Measurements from ENCODE around the gene STARD4.

STARD4 gene

DNA sequence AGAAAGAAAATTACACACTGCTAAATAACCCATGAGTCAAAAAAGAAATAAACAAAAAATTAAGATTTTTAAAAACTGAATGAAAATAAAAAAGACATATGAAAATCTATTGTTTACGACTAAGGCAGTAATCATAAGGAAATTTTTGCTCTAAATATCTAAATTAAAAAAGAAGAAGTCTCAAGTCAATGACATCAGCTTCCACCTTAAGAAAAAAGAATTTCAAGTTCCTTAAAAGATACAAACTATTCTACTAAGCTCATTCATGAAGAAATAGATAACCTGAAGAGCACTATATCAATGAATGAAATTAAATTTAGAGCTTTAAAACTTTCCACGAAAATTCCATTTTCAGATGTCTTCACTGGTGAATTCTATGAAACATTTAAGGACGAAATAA is 15.7 kb upstream of the STARD4 start:
- DNase-seq (ENCODE audit: low read depth), result no peak

DNA sequence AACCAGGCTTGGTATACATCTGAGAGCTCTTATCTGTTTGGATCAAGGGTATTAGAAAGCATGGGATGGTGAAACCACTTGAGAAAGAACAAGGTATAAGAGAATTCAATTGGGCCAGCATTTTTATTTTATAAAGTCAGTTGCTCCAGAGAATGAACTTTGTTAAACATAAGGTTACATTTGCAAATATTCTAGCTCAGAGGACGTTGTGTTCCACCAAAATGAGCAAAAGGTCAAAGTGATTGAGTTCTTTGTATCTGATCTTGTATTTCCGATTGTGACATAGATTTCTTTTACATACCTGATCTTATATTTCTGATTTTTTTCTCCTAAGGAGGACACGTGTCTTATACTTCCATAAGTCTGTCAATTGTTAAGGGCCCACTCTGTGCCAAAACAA is 8.6 kb upstream of the STARD4 start:
- no peak for DNase-seq (ENCODE audit: low read depth)

DNA sequence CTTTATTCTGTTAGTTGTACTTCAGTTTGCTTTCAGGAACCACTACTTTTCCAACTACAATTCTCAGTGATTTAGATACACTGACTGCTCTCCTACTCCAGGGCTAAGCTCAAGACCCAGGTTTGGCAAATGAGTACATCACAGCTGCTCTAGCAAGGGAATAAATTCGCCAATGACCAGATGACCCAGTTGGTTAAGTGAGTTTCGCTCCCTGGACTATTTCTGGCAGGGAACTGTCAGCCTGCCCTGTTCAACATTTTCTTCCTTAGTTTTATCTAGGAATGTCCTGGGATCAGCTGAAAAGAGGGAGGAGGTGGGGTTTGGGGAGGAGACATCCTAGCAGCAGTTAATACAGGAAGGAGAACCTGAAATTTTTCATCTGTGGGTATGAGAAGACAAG is 6.4 kb upstream of the STARD4 start:
- DNase-seq (ENCODE audit: low read depth), result no peak

DNA sequence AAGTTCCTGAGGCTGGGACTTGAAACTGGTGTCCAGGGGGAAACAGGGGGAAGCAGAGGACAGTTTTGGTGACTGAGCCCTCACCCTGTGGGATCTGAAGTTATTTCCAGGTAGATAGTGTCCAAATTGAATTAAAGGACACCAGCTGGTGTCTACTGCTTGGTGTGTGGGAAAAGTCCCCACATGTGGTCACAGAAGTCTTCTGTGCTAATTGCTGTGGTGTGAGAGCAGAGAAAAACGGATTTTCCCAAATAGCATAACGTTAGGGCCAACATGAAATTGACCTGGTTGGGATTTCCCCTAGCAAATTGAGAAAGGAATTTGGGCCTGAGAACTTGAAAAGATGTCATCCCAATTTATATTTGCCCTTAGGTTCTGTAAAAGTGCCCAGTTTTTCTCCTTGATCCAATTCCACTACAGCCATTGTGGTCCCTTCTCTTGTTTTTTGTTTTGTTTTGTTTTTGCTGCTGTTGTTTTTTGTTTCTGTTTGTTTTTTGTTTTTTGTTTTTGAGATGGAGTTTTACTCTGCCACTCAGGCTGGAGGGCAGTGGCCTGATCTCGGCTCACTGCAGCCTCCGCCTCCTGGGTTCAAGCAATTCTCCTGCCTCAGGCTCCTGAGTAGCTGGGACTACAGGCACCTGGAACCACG is 5.6 kb upstream of the STARD4 start:
- DNase-seq (ENCODE audit: low read depth), result no peak

DNA sequence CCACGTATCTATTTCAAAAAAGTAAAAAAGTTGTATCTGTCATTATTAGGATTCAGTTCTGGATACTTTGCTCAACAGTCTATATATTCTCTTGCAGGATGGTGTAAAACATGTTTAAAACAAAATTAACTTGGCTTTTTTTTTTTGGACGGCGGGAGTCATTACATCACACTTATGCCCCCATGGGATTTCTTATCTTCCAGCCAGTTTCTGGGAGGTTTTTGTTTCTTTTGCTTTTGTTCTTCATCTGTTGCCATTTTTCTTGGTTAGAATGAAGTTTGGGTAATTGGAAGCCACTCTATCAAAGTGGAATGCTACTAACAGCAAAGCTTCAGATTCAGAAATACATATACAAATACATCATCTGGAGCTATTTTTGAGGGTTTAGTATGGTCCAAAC is 1.8 kb upstream of the STARD4 start:
- DNase-seq (ENCODE audit: low read depth), result no peak

DNA sequence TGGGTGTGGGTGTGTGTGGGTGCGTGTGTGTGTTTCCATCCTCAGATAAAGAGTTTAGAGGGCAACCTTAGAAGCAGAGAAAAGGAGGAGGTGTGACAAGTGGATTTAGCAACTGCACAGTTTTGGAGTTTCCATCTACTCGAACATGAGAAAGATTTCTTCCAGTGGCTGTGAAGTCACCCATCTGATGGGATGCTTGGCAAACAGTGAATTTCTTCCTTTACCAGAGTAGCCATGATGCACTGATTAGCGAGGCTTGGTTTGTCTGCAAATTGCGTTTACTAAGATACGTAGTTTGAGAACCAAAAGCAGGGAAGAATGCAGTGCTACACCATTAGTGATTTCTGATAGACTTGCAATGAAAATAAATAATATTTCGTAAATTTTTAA is 791 bp upstream of the STARD4 start:
- no peak for DNase-seq (ENCODE audit: low read depth)

DNA sequence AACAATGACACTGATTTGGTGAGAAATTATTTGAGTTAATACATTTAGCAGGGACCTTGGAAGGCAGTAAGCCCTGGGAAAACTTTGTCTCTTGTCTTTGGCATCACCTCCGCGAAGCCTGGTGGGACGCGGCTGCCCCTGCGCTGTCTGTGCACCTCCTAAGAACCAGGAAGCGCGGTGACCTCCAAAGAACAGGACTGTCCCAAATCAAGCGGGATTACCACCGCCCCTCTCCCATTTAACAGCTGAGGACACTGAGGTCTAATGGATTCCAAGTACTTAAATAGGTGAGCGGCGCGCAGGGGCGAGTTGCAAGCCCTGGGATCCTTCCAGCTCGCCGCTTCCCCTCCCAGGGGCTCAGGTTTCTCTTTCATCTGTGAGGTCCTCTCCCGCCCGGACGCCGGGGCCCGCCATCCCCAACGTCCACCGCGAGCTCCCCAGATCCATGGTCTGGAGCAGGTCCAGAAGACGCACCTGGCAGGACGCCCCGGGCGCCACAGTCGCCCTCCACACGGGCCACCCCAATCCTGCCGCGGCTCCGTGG is 432 bp downstream of the STARD4 start:
- no peak for DNase-seq (ENCODE audit: low read depth)

DNA sequence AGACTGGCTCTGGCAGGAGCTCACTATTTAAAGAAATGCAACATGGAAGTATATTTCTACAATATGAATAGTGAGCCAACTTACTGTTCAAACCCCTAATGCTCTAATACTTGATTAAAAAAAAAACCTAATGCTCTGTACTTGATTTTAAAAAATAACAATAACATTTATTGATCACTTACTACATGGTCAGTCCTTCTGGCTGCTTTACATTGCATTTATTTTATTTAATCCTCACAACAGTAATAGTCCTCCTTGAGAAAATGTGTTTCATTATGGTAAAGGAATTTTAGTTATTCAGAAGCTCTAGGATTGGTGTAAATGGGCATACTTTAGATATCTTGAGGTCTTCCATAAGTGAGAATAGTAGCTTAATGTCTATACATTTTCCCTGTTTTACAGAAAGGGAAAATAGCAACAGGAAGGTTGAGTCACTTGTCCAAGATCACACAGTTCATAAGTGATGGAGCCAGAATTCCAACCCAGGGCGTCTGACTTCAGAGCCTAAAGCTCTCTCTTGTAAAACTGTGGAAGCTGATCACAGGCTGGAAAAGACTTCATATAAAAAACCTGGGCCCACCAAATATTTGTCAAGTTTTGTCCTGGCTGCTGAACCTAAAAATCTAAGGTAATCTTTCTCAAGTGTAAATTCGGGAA is 1.0 kb downstream of the STARD4 start:
- no peak for DNase-seq (ENCODE audit: low read depth)

DNA sequence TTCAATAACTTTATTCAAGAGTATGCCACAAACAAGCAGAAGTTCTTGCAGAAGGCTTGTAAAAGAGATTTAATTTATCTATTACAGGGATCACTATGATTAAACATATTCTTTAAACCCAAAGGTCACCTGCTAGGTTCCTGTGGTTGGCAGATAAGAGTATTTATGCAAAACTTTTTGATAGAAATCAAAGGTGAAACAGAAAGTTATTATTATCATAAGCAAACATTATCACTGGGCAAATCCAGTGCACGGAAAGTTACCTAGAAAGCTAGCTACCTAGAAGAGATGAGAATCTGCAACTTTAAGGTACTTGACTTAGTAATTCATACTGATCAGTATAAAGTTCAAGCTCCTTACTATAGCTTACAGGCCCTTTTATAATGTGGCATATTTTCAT is 3.2 kb downstream of the STARD4 start:
- no peak for DNase-seq (ENCODE audit: low read depth)

DNA sequence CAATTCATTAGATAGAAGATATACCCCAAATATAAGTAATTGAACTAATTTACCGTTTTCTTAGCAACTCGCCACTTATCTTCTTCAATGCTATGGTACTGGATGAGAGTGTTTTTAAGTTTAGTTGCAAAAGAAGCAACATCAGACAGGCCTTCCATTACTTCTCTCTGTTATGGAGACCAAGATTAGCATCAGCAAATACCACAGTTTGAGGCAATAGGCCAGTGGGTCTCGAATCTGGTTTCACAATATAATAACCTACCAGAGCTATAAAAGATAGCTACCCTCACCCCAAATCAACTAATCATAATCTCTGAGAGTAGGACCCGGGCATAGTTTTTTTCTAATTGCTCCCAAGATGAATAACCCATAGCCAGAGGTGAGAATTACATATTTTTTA is 5.1 kb downstream of the STARD4 start:
- DNase-seq (ENCODE audit: low read depth), result no peak

DNA sequence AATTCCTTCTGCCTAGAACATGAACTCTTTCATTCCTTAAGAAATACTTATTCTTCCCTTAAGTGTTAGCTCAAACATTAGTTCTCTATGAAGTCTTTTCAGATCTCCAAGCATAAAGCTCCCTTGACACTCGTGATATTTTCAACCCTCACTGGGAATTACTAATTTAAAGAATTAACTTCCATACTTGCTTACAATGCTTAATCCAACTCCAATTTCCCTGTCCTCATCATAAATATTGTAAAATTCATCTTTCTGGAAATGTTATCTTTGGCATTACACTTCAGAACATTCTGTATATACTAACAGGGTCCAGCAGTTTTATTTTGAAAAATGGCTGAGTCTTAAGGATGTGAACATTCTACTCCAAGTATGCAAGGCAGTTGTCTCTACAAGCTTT is 7.2 kb downstream of the STARD4 start:
- no peak for DNase-seq (ENCODE audit: low read depth)

DNA sequence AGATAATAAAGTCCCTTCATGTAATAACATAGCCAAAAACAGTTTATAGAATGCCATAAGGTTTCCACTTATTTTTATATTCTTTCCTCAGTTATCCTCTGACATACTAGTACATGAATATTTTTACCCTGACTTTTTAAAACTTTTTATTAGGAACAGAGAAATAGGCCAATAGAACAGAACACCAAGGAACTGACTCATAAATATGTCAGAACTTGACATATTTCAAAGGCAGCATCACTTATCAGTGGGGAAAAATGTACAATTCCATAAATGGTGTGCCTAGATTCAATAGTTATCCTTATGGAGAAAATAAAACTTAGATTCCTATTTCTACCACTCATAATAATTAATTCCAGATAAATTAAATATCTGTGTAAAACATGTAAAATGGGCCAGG is 9.4 kb downstream of the STARD4 start:
- no peak for DNase-seq (ENCODE audit: low read depth)

DNA sequence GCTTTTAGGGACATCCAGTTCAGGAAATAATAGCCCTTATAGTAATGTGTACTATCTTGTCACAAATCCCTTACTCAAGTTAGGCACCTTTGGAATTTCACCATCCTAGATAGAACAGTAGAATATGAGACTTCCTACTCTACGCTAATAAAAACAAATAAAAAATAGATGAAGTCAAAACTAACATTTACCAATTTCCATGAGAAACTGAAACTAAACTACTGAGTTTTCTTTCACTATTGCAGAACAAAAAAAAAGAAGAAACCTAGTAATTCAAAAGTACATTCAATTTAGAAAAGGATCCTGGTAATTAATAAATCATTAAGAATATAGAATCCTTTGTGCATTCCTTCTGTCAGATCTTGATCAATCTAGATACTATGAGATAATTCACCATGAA is 14.0 kb downstream of the STARD4 start:
- no peak for DNase-seq (ENCODE audit: low read depth)

DNA sequence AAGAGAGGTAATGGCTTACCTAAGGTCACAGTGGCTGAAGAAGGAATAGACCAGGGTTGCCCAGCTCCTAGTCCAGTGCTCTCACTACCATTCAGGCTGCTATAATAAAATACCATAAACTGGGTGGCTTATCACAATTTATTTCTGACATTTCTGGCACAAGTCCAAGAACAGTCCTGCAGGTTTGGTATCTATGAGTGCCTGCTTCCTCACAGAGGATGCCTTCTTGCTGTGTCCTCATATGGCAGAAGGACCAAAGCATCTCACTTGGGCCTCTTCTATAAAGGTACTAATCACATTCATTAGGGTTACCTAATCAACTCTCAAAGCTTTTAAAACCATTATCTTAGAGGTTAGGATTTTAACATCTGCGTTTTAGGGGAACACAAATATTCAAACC is 17.2 kb downstream of the STARD4 start:
- no peak for DNase-seq (ENCODE audit: low read depth)

DNA sequence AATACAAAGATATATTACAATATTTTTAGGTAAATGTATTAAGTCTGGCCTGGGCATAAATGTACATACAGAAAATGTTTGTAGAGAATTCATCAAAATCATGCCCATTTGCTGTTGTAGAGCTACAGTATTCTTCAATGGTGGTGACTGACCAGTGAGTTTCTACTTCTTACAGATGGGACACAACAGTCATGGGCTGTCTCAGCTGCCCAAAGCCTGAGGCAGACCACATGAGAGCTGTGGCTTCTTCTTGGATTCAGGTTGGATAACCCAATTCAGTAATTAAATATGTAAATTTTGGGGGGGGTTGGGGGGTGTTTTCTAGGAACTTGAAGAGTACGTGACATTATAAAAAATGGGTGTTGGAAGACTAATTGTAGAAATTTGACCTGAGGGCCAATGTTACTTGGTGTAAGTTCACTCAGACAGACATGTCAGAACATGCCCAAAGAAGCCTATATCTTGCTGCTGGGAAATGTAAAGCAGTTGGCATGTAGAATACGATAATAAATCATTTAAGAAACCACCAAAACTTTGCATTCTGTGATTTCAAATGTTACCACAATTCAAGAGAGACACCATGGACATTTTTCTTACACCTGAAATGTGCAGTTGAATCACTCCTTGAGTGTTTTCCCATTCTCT is 17.9 kb downstream of the STARD4 start:
- no peak for DNase-seq (ENCODE audit: low read depth)

DNA sequence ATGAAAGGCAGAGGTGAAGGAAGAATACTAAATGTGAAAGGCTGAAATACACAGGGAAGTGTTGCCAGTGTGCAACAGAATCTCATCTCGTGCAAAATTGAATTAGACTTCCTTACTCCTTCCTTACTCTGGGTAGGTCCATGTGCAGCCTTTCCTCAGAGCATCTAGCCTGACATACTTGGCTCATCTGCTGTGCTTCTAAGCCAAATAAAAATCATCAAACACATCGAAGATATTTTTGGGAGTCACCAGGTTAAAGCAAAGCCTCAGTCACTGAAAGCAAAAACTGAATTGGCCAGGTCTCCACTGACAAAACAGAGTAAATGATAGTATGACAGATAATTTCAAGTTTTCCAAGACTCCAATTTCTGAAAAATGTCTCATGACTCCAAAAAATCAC is 19.3 kb downstream of the STARD4 start:
- no peak for DNase-seq (ENCODE audit: low read depth)

DNA sequence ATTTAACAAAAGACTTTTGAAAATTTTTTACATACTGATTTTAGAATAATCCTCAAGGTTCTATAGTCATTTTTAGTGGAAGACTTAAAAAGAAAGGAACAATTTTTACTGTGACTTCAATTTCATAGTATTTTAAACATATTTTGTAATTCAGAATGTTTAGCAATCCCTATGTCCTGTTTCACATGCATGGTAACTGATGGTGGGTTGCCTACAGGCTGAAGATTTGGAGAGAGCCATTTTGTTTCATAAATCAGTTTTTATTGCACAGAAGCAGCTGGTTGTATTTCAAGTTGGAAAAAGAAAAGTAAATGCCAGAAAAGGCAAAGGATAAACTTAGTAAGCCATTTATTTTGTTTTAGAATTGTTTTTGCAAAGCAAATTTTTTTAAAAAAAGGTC is 24.0 kb downstream of the STARD4 start:
- DNase-seq (ENCODE audit: low read depth), result no peak

DNA sequence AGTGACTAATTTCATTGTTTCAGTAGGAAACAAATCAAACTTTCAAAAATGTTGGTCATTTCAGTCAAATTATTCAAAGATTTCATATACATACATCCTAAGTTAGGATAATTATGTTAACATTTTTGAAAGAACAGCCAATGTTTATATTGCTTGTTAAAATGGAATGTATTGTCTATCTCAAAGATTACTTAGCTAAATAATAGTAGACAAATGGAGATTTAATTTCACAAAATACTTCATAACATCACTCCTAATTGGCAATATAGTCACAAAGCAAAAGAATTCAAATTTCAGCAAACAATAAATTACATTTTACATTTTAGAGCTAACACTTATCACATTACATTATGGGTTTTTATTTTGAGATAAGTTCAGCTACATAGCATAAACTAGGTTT is 25.4 kb downstream of the STARD4 start:
- no peak for DNase-seq (ENCODE audit: low read depth)

DNA sequence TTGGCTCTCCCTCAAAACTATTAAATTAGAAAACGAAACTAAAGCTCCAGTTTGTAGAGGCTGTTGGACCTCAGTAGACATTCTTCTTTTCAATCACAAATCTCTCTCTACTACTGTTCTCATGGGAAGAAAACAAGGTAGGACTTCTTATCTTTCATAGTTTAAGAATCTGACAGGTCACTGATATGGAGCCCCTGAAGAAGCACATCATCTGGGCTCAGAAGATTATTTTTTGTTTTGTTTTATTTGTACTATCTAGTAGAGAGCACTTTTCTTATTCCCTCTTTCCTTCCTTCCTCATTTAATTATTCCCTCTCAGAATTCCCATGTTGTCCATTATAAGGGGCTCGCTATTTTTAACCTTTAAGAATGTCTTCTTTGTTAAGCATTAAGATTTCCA is 26.3 kb downstream of the STARD4 start:
- DNase-seq (ENCODE audit: low read depth), result no peak

DNA sequence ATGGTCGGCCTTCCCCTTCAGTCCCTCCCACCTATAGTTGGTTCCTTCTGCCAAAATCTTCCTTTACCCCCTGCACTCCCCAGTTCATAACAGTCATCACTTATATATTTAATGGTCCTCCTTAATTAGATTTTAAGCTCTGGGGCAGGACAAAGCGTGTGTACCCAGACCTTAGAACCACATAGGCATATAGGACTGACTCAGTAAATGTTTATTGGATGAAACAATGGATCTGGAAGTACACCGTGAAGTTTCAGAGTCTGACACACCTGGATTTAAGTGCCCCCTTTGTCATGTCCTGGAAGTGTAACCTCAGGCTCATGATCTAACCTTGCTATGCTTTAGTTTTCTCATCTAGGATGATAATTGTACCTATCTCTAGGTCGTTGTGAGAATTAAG is 32.0 kb downstream of the STARD4 start:
- DNase-seq (ENCODE audit: low read depth), result no peak

DNA sequence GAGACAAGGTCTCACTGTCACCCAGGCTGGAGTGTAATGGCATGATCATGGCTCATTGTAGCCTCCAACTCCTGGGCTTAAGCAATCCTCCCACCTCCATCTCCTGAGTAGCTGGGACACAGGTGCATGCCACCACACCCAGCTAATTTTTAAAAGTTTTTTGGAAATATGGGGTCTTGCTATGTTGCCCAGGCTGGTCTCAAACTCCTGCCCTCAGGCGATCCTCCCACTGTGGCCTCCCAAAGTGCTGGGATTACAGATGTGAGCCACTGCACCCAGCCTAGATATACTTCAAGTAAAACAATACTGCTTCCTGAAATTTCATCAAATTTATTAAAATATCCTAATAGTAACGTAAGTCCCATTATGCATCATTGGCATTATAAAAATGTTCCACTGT is 33.4 kb downstream of the STARD4 start:
- DNase-seq (ENCODE audit: low read depth), result no peak

DNA sequence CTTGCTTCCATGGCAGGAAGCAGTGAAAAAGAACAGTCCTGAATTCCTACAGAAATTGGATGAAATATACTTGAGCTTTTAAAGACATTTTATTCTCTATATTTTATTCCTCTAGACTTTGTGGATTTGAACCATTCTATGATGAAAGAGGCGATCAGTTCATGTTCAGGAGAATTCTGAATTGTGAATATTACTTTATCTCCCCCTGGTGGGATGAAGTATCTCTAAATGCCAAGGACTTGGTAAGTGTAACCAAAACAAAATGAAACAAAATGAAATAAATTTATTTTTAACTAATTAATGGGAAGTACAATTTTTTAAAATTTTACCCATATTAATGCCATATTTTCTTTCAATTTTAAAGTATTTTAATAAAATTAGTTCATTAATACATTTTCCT is 34.1 kb downstream of the STARD4 start:
- DNase-seq (ENCODE audit: low read depth), result no peak

DNA sequence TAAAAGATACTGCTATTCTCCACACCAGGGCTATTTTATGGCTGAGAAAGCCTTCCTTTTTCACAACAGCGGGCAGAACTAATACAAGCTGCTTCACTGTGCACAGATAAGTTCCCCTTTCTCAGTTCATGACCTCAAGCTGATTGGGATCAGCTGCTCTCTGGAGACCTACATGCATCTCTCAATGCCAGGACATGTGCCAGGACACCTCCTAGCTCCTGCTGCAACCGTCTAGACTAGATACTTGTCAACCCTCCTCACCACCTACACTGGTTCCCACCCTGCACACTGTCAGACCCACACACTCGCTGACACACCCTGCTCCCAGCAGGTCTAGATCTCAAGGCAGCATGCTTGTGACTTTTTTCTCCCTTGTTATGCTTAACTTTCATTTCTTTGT is 39.8 kb downstream of the STARD4 start:
- no peak for DNase-seq (ENCODE audit: low read depth)

DNA sequence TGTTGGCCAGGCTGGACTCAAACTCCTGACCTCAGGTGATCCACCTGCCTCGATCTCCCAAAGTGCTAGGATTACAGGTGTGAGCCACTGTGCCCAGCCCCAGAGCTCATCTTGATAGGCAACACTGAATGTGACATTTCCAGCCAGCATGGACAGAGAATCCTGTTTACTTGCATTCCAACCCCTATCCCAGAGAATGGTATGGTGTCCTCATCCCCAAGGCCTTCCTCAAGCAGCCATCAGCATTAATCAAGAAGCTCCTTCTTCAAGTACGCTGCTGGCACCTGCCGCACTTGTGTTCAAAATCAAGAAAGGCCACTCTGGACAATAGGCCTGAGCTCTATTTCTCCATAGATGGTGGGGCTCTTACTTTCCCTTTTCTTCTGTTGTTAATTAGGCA is 40.2 kb downstream of the STARD4 start:
- DNase-seq (ENCODE audit: low read depth), result no peak

All from stimulated activated CD8-positive, alpha-beta memory T cell treated with anti-CD3 and anti-CD28 coated beads, Interleukin-7, amount 100 ng/mL, for 24 hours (primary cell).